Activated T-helper 1 cell treated with anti-CD3 and anti-CD28 coated beads, Interleukin-12 subunit alpha, Interleukin-12 subunit beta, Interleukin-2, Interleukin-4 antibody, amounts not matched to agents 30 ng/mL and 10 ng/mL and 1 ng/mL, durations not matched to agents 14 hours and 24 hours and 36 hours (primary cell): ENCODE results near the gene CASD1. TPM values are rescaled to one million over a fixed set of nuclear protein-coding genes. Genes with fewer than 3 reads are reported as not detected.

Experiments
- DNase-seq: peaks from one replicate; pipeline ENCODE4 v3.0.0; 2021; ENCODE audit warnings: low spot score
- H3K27ac Mint-ChIP-seq: one replicate; pipeline ENCODE4 v1.8.0; 2021; ENCODE audit warnings: mild to moderate bottlenecking, mixed read lengths
- H3K27me3 Mint-ChIP-seq: one replicate; pipeline ENCODE4 v1.8.0; 2022; ENCODE audit warnings: mild to moderate bottlenecking, moderate library complexity, mixed read lengths; ENCODE audit not compliant: insufficient read depth
- H3K36me3 Mint-ChIP-seq: one replicate; pipeline ENCODE4 v1.8.0; 2021; ENCODE audit warnings: low read depth, mixed read lengths
- H3K4me1 Mint-ChIP-seq: one replicate; pipeline ENCODE4 v1.8.0; 2021; ENCODE audit warnings: low read depth, mixed read lengths
- H3K4me3 Mint-ChIP-seq: one replicate; pipeline ENCODE4 v1.8.0; 2021; ENCODE audit warnings: mild to moderate bottlenecking, moderate library complexity, mixed read lengths
- H3K9me3 Mint-ChIP-seq: one replicate; pipeline ENCODE4 v1.8.0; 2021; ENCODE audit warnings: mixed read lengths
- intact Hi-C: fragments of 100-400 bp; cut with micrococcal nuclease; formaldehyde crosslinking; loops from one replicate; pipeline ENCODE4 v1.15.1; 2024
- total RNA-seq: library from RNA; stranded (reverse); gene quantifications from 2 replicates; pipeline ENCODE4 v1.2.3, GENCODE V29; 2022

Gene CASD1
- total RNA-seq, 1 donor from 2014 or later: 15.2 TPM

DNA sequence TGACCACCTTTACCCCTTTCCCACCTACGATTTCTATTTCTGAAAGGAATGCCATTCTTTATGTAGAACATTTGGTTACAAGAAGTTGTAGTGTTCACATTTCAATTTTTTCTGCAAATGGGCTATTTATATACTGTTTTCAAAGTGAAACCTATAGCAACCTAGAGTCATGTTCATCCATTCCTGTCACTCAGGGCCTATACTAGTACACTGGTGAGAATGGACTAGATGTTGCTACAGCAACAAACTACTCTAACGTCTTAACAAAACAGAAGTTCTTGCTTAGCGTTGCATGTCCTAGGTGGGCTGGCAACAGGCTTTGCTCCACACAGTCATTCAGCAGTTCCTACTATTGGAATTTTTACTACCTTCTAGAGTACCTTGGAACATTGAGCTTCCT lies 16.3 kb downstream of the CASD1 start:
- DNase-seq: no peak
- no peak overlapping the region for H3K4me3 Mint-ChIP-seq
- intact Hi-C loops: no loop called here
- H3K4me1 Mint-ChIP-seq: no peaks in the 10 kb centered on the region
- no peaks in the 10 kb centered on the region for H3K9me3 Mint-ChIP-seq
- H3K27me3 Mint-ChIP-seq: no peaks in the 10 kb centered on the region
- H3K36me3 Mint-ChIP-seq: no peaks in the 10 kb centered on the region
- H3K27ac Mint-ChIP-seq: no peak overlapping the region

DNA sequence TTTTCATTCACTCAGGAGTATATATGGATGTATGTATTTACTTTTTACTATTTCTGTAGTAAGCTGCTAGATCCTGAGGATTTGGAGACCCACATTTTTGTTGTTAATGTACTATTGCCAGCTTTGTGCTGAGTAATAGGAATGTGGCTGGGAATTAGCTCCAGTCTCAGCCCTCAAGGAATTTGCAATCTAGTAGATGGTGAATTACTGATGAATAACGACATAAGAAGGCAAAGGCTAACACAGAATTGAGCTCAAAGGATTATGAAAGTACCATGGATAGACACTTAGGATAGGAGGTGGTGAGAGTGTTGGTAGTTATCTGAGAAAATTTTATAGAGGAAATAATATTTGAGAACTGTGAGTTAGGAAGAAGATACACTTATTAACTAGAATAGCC lies 19.9 kb downstream of the CASD1 start:
- H3K9me3 Mint-ChIP-seq: no peaks in the 10 kb centered on the region
- H3K27ac Mint-ChIP-seq: no peak overlapping the region
- H3K27me3 Mint-ChIP-seq: no peaks in the 10 kb centered on the region
- no peak overlapping the region for H3K4me3 Mint-ChIP-seq
- intact Hi-C loops: no loop called here
- no peak for DNase-seq
- H3K4me1 Mint-ChIP-seq: no peaks in the 10 kb centered on the region
- no peaks in the 10 kb centered on the region for H3K36me3 Mint-ChIP-seq

DNA sequence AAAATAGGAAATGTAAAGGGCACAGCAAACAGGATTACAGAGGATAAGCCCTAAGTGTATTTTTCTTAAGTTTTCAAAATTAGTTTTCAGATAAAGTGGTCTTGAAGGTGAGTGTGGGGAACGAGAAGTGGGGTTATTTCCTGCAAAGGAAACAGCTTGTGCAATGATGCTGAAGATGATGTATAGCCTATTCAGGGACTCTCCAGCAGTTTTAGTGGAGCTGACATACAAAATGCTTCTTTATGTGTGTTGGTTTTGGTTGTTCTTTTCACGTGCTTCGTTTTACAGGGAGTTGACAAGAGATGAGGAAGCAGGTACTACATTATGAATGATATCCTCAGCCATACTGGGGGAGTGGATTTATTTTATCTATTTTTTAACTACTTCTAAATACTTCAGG lies 20.5 kb downstream of the CASD1 start:
- intact Hi-C loops: loop anchor here (2.0 kb wide), 1 partner anchor 17 kb away; no protein-coding TSS in a partner anchor
- Mint-ChIP-seq H3K4me3 (no peak overlapping the region), H3K27ac (no peak overlapping the region), H3K4me1 (no peaks in the 10 kb centered on the region), H3K27me3 (no peaks in the 10 kb centered on the region), H3K36me3 (peaks cover 4% of the 10 kb centered on the region), H3K9me3 (no peaks in the 10 kb centered on the region)
- no peak for DNase-seq

DNA sequence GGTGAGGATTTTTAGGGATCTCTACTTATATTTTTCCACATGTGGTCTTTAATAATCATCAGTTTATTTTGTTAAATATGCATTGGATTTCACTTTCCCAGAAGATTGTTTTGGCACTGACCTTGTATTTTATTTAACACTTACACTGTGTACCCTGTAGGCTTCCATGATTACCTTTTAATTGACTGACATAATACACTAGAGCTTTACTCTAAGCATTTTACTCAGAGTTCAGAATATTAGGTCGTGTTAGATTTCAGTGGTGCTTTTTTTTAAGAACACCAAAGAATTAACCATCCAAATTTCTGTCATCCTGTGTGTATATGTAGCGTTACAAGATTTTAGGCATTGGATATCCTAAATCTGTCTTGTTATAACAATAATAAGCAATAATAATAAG lies 23.1 kb downstream of the CASD1 start:
- intact Hi-C loops: no loop called here
- no peaks in the 10 kb centered on the region for H3K27me3 Mint-ChIP-seq
- no peak for DNase-seq
- H3K36me3 Mint-ChIP-seq: peaks cover 10% of the 10 kb centered on the region
- no peaks in the 10 kb centered on the region for H3K9me3 Mint-ChIP-seq
- no peak overlapping the region for H3K27ac Mint-ChIP-seq
- no peaks in the 10 kb centered on the region for H3K4me1 Mint-ChIP-seq
- no peak overlapping the region for H3K4me3 Mint-ChIP-seq

DNA sequence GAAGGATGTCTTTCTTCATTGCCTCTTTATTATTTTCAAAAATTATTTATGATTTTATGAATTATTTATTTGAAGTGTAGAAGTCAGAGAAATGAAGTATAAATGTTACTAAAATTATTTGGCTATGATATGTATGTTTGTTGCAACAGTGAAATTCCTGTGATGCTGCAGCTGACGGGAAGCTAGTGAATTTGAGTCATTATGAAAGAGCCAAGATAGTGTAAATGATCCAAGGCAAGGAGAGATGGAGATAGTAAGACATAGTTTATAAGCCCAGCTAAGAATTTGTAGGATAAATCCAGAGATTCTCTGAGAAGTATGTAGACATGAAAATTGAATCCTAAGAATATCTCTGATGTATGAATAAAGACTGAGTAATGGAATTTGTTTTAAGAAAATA lies 30.8 kb downstream of the CASD1 start:
- H3K9me3 Mint-ChIP-seq: no peaks in the 10 kb centered on the region
- no peak for DNase-seq
- intact Hi-C loops: no loop called here
- no peaks in the 10 kb centered on the region for H3K27me3 Mint-ChIP-seq
- H3K4me3 Mint-ChIP-seq: no peak overlapping the region
- H3K4me1 Mint-ChIP-seq: no peaks in the 10 kb centered on the region
- no peak overlapping the region for H3K27ac Mint-ChIP-seq
- H3K36me3 Mint-ChIP-seq: peaks cover 9% of the 10 kb centered on the region

DNA sequence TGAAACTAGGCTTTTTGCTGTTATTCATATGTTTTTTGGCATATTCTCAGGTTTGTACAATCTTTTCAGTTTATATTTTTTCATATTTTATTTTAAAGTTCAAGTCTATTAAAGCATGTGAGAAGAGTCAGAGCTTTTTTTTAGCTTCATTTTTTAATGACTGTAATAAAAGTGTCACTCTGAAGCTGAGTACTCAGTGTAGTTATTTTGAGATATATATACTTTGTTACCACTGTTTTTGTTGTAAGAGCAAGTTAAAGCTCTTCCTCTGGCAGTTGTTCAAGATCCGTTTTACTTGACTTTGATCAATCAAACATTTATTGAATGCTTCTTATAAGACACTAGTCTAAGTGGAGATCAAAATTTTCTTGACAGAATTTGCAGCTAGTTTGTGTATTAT lies 37.5 kb downstream of the CASD1 start:
- Mint-ChIP-seq H3K4me1 (no peaks in the 10 kb centered on the region), H3K27ac (no peak overlapping the region), H3K27me3 (no peaks in the 10 kb centered on the region), H3K9me3 (no peaks in the 10 kb centered on the region), H3K4me3 (no peak overlapping the region), H3K36me3 (peaks cover 4% of the 10 kb centered on the region)
- intact Hi-C loops: no loop called here
- no peak for DNase-seq

DNA sequence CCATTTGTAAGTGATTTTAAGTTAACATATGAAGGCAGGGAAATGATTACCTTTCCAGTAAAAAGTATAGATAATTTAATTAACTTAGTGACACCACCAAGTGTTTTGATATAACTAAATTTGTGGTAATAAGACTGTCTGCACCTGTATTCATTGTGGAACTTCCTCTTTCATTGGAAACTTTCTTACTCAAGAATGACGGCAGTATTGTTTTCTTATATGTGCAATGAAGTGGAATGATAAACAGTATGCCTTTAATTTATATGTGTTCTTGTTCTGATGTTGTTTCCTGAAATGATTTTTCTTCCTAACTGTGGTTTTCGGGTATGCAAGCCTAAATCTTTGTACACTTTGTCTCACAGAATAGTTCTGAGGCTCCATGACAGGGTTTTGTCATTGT lies 46.4 kb downstream of the CASD1 start:
- Mint-ChIP-seq H3K9me3 (no peaks in the 10 kb centered on the region), H3K4me3 (no peak overlapping the region), H3K36me3 (peaks cover 15% of the 10 kb centered on the region), H3K27ac (no peak overlapping the region), H3K27me3 (no peaks in the 10 kb centered on the region), H3K4me1 (no peaks in the 10 kb centered on the region)
- DNase-seq: no peak
- intact Hi-C loops: no loop called here

DNA sequence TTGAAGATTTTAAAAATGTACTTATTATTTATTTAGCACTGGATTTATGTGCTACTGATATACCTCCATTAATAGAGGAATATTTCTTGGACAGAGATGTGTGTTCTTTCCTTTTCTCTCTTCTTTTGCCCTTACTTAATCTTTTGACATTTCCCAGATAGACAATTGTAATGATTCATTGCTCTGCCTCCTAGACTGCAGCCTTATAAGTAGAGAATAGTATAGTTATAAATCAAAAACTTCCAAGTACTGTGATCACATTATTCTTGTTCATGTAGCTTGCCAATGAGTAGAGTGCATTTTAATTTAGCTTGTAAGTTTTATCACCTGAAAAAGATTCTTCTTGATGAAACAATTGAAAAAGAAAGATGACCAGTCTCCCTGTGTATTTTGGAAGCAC lies 47.6 kb downstream of the CASD1 start:
- no peak overlapping the region for H3K4me3 Mint-ChIP-seq
- no peaks in the 10 kb centered on the region for H3K4me1 Mint-ChIP-seq
- no peaks in the 10 kb centered on the region for H3K9me3 Mint-ChIP-seq
- DNase-seq: no peak
- intact Hi-C loops: no loop called here
- no peaks in the 10 kb centered on the region for H3K27me3 Mint-ChIP-seq
- H3K27ac Mint-ChIP-seq: no peak overlapping the region
- H3K36me3 Mint-ChIP-seq: peaks cover 14% of the 10 kb centered on the region

DNA sequence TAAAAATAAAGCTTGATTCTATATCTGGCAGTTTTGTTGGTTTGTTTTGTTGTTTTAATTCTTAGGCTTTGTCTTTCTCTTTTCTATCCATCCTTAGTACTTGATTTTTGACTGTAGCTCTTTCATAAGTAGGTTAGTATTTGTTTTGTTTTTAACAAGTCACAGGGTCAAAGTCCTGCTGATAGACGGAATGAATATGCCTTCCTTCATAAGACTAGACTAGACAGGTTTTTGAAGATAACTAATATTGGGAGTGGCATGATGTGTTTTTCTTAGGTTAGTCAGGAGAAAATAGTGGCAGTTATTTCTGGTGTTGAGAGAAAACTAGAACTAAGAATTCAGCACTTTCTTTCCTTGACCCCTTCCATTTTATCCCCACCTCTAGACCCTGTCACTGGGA lies 50.4 kb downstream of the CASD1 start:
- H3K27ac Mint-ChIP-seq: no peak overlapping the region
- H3K4me3 Mint-ChIP-seq: no peak overlapping the region
- intact Hi-C loops: no loop called here

DNA sequence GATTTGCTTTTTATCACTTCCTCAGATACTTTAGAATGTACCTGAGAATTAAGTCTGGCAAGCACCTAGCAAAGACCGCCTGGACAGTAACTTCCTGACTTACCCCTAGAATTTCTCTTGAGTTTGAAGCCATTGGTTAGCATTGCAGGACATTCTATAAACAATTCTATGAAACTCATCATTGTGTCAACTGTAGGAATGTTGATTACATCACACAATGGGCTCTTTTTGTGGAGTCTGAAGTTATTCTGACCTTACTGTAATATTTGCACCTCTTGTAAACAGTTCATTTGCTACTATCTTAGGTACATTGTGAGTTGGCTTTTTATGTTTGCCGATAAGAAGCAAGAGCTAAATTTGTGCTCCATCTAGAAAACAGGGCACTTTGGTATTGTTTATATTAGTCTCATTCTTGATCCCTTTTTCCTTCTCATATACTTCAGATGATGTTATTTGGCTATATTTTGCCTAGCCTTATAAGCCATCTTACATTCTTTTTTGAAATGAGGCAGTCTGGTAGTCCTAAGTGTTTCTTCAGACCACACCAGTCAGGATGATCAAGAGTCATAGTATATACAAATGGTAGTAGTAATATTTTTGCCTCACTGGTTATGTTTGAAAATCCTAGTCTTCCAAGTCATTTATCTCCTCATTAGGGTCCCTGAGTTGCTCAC lies 52.4 kb downstream of the CASD1 start:
- no peak for DNase-seq
- intact Hi-C loops: no loop called here
- no peak overlapping the region for H3K27ac Mint-ChIP-seq
- H3K36me3 Mint-ChIP-seq: peaks cover 7% of the 10 kb centered on the region
- no peaks in the 10 kb centered on the region for H3K9me3 Mint-ChIP-seq
- H3K4me3 Mint-ChIP-seq: no peak overlapping the region
- H3K4me1 Mint-ChIP-seq: no peaks in the 10 kb centered on the region
- H3K27me3 Mint-ChIP-seq: no peaks in the 10 kb centered on the region

More for the DNA sequence above, 50.4 kb downstream of the CASD1 start:
- Mint-ChIP-seq H3K36me3 (peaks cover 10% of the 10 kb centered on the region), H3K9me3 (no peaks in the 10 kb centered on the region), H3K4me1 (no peaks in the 10 kb centered on the region), H3K27me3 (no peaks in the 10 kb centered on the region)
- DNase-seq: no peak

DNA sequence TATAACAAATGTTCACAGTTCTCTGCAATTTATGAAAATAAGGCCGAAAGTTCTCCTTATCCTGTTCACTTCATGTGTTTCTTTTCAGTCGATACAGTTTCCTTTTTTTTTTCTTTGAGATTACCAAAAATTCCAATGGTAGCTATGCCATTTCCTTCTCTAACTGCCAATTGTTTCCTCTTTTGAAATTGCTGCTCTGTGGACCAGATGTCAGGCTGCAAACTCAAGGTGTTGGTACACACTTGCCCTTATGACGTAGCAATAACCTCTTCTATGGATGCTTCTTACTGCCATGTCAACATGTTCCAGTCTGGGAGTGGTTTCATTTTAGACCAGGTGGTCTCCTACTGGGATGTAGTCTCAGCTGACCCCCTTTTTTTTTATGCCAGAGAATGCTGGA lies 52.9 kb downstream of the CASD1 start:
- intact Hi-C loops: no loop called here
- Mint-ChIP-seq H3K9me3 (no peaks in the 10 kb centered on the region), H3K4me3 (no peak overlapping the region), H3K4me1 (no peaks in the 10 kb centered on the region), H3K27ac (no peak overlapping the region), H3K36me3 (peaks cover 7% of the 10 kb centered on the region), H3K27me3 (no peaks in the 10 kb centered on the region)
- DNase-seq: no peak

DNA sequence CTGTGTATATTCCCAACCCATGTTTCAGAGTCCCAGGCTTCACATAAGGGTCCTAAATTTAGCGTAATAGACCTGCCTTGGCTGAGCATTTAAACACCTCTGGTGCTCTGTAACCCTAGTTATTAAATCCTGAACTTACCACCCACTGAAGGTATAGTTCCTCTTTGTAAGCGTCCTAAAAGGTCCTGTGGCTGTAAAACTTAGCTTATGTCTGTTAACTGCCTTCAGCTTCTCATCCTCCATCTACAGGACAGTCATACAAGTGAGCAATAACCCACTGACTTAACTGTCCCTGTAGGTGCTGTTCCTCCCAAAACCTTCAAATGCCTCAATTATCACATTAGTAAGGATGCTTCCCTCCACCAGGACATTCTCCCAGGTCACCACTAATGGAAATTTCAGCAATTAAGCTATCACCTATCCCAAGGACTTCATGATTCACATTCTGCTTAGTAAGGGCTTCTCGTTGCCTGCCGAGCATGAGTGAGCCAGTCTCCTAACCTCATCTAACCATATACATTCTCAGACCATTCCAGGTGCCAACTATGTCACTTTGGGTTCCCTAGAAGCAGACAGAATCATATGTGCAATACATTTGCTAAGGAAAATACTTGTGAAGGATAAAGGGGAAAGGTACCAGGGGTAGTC lies 55.8 kb downstream of the CASD1 start:
- Mint-ChIP-seq H3K27ac (no peak overlapping the region), H3K4me3 (no peak overlapping the region), H3K36me3 (peaks cover 3% of the 10 kb centered on the region), H3K27me3 (no peaks in the 10 kb centered on the region), H3K4me1 (no peaks in the 10 kb centered on the region), H3K9me3 (peaks cover 4% of the 10 kb centered on the region)
- intact Hi-C loops: no loop called here
- no peak for DNase-seq

DNA sequence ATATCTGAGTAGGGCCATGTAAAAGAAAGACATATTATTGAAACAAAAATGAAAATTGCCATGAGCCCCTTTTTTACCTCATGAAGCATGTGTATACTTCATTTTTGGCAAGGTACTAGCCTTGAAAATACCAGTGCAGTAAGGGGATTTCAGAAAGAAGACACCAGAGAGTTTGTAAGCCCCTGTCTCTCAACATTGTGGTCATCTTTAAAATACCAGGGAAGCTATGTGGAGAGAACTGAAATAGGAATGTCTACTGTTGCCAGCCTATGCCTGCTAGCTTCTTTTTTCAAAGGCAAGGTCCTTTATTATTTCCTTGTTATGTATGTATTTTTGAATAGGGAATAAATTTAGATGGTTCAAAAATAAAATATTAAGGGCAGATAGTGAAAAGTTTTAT lies 57.8 kb downstream of the CASD1 start:
- Mint-ChIP-seq H3K36me3 (peaks cover 3% of the 10 kb centered on the region), H3K27me3 (no peaks in the 10 kb centered on the region), H3K4me3 (no peak overlapping the region), H3K9me3 (peaks cover 4% of the 10 kb centered on the region), H3K4me1 (no peaks in the 10 kb centered on the region), H3K27ac (no peak overlapping the region)
- intact Hi-C loops: no loop called here
- no peak for DNase-seq

DNA sequence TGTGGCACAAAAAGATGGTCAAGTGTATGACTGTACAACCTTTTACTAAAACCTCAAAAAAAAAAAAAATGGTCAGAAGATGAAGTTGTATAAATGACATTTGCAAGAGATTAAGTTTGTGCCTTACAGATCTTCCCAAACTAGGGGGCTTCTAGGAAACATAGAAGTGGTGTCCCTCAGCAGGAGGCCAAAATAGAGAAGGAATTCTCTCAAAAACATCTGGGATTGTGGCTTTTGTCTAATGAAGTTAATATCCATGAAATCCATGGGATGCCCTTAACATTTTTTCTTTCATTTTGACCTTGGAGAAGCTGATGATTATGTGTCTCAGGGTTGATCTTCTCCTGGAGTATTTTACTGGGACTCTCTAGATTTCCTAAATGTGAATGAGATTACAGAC lies 62.2 kb downstream of the CASD1 start:
- H3K27ac Mint-ChIP-seq: no peak overlapping the region
- peaks cover 23% of the 10 kb centered on the region for H3K9me3 Mint-ChIP-seq
- H3K36me3 Mint-ChIP-seq: peaks cover 16% of the 10 kb centered on the region
- no peak for DNase-seq
- no peaks in the 10 kb centered on the region for H3K4me1 Mint-ChIP-seq
- H3K27me3 Mint-ChIP-seq: no peaks in the 10 kb centered on the region
- no peak overlapping the region for H3K4me3 Mint-ChIP-seq
- intact Hi-C loops: no loop called here
